Stimulated activated naive B cell treated with anti-CD40 and anti-IgM and Interleukin-4, amounts not matched to agents 10 μg/mL and 1 μg/mL and 100 μg/mL, for 72 hours (primary cell): ENCODE results near the gene PHETA1.

Experiments used
- ATAC-seq, 2 donors: fragments of 150-1000 bp; cut with Tn5 transposase; replicated peaks; 2 replicates each; pipeline ENCODE4 v1.10.0; 2021; ENCODE audit warnings: moderate library complexity in 1 of 2
- DNase-seq: peaks from one replicate; pipeline ENCODE4 v3.0.0; 2021
- H3K27ac Mint-ChIP-seq: one replicate; pipeline ENCODE4 v1.8.0; 2022; ENCODE audit warnings: mild to moderate bottlenecking, mixed read lengths
- H3K27me3 Mint-ChIP-seq, 2 donors: one replicate each; pipeline ENCODE4 v1.8.0; 2022; ENCODE audit warnings: mixed read lengths in 2 of 2
- H3K36me3 Mint-ChIP-seq, 2 donors: one replicate each; pipeline ENCODE4 v1.8.0; 2022; ENCODE audit warnings: mixed read lengths in 2 of 2, mild to moderate bottlenecking in 1 of 2
- H3K4me1 Mint-ChIP-seq, 2 donors: one replicate each; pipeline ENCODE4 v1.8.0; 2022; ENCODE audit warnings: mixed read lengths in 2 of 2, mild to moderate bottlenecking in 1 of 2
- H3K4me3 Mint-ChIP-seq, 2 donors: one replicate each; pipeline ENCODE4 v1.8.0; 2022; ENCODE audit warnings: mild to moderate bottlenecking in 2 of 2, mixed read lengths in 2 of 2, moderate library complexity in 1 of 2
- H3K9me3 Mint-ChIP-seq, 2 donors: one replicate each; pipeline ENCODE4 v1.8.0; 2022; ENCODE audit warnings: mixed read lengths in 2 of 2, mild to moderate bottlenecking in 1 of 2

Gene PHETA1

GRCh38 chr12:111369496-111370220 lies 763 bp upstream of the PHETA1 start:
- ATAC-seq (no peak), DNase-seq (no peak)
- H3K27ac Mint-ChIP-seq: no peak overlapping the region
- H3K4me3 Mint-ChIP-seq: peak overlapping the region; percentile 16 to 63
- peaks cover 3 to 13% of the 10 kb centered on the region in 2 donors for H3K36me3 Mint-ChIP-seq
- H3K4me1 Mint-ChIP-seq: peaks cover 25 to 33% of the 10 kb centered on the region in 2 donors
- no peaks in the 10 kb centered on the region for H3K9me3 Mint-ChIP-seq
- no peaks in the 10 kb centered on the region for H3K27me3 Mint-ChIP-seq

- H3K27ac Mint-ChIP-seq: no peak overlapping the region
- no peaks in the 10 kb centered on the region for H3K9me3 Mint-ChIP-seq
- ATAC-seq: peak; percentile 33 to 41
- no peak for DNase-seq
- peaks cover 30 to 33% of the 10 kb centered on the region in 2 donors for H3K4me1 Mint-ChIP-seq
- peak overlapping the region; percentile 84 to 89 for H3K4me3 Mint-ChIP-seq
- peaks cover 3 to 13% of the 10 kb centered on the region in 2 donors for H3K36me3 Mint-ChIP-seq
- H3K27me3 Mint-ChIP-seq: no peaks in the 10 kb centered on the region
Observed at GRCh38 chr12:111368291-111368787, 556 bp downstream of the PHETA1 start.

- no peak for ATAC-seq
Observed at GRCh38 chr12:111367661-111368221, 1.2 kb downstream of the PHETA1 start.

DNA sequence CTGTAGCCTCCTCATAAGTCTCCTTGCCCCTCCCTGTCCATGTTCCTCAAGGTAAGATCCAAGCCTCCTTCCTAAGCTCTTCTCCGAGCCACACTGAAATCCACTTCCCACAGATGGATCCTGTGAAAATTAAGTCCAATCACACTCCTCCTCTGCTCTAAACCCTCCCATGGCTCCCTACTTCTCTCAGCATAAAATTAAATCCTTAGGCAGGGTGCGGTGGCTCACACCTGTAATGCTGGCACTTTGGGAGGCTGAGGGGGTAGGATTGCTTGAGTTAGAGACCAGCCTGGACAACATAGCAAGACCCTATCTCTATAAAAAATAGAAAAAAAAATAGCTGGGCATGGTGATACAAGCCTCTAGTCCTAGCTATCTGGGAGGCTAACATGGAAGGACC lies 2.3 kb downstream of the PHETA1 start:
- no peak overlapping the region for H3K27ac Mint-ChIP-seq

More at GRCh38 chr12:111367661-111368221, 1.2 kb downstream of the PHETA1 start:
- H3K36me3 Mint-ChIP-seq: peaks cover 3 to 13% of the 10 kb centered on the region in 2 donors
- no peak overlapping the region for H3K27ac Mint-ChIP-seq
- no peak for DNase-seq
- H3K4me3 Mint-ChIP-seq: peak overlapping the region; percentile 84 to 89
- peaks cover 30 to 34% of the 10 kb centered on the region in 2 donors for H3K4me1 Mint-ChIP-seq
- no peaks in the 10 kb centered on the region for H3K27me3 Mint-ChIP-seq
- H3K9me3 Mint-ChIP-seq: no peaks in the 10 kb centered on the region

GRCh38 chr12:111366075-111366474 lies 2.8 kb downstream of the PHETA1 start:
- no peak for DNase-seq
- no peak for ATAC-seq
- Mint-ChIP-seq H3K36me3 (peaks cover 3 to 16% of the 10 kb centered on the region in 2 donors), H3K27me3 (no peaks in the 10 kb centered on the region), H3K9me3 (no peaks in the 10 kb centered on the region), H3K27ac (no peak overlapping the region), H3K4me1 (peaks cover 42 to 51% of the 10 kb centered on the region in 2 donors), H3K4me3 (no peak overlapping the region)

More for the DNA sequence above, 2.3 kb downstream of the PHETA1 start:
- Mint-ChIP-seq H3K9me3 (no peaks in the 10 kb centered on the region), H3K4me1 (peaks cover 38 to 46% of the 10 kb centered on the region in 2 donors), H3K27me3 (no peaks in the 10 kb centered on the region), H3K36me3 (peaks cover 3 to 16% of the 10 kb centered on the region in 2 donors), H3K4me3 (no peak overlapping the region)
- DNase-seq: no peak
- ATAC-seq: no peak

- DNase-seq: no peak
- ATAC-seq: no peak
- Mint-ChIP-seq H3K27me3 (no peaks in the 10 kb centered on the region), H3K4me1 (peaks cover 61 to 71% of the 10 kb centered on the region in 2 donors), H3K27ac (no peak overlapping the region), H3K9me3 (no peaks in the 10 kb centered on the region), H3K4me3 (no peak overlapping the region), H3K36me3 (peaks cover 3 to 16% of the 10 kb centered on the region in 2 donors)
Observed at GRCh38 chr12:111363578-111363977, 5.3 kb downstream of the PHETA1 start.

DNA sequence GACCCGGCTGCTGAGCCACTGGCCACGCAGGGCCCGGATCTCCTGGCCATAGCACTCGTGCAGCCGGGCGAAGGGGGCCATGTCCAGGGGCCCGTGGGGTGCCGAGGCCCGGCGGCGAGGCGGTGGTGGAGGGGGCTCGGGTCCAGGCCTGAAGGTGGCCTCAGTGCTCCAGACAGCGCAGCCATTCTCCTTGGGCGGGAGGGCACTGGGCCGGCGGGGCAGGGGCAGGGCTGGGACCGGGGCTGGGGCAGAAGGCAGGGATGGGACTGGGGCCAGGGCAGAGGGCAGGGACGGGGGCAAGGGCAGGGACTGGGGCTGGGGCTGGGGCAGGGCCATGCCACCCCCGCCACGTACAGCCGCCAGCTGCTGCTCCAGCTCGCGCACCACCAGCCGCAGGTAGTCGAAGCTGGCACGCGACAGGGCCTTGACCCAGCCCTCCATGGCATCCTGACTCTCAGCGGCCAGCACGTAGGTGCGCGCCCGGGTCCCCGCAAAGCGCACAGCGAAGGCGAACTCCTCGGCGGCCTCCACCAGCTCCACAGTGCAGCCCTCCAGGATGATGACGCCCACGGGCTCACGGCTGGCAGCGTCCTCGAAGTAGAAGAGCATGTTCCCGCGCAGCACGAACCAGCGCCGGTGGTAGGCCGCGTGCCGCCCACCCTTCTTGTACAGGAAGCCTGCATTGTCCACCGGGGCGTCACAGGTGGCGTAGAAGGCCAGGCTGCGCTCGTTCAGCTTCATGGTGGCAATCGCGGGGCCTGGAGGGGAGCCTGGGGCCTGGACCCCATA lies 6.0 kb downstream of the PHETA1 start:
- Mint-ChIP-seq H3K27ac (peak overlapping the region; percentile 81), H3K27me3 (no peaks in the 10 kb centered on the region), H3K36me3 (peaks cover 3 to 16% of the 10 kb centered on the region in 2 donors), H3K4me3 (no peak overlapping the region), H3K4me1 (peaks cover 60 to 68% of the 10 kb centered on the region in 2 donors), H3K9me3 (no peaks in the 10 kb centered on the region)
- ATAC-seq (no peak), DNase-seq (no peak)

GRCh38 chr12:111361717-111362576 lies 6.9 kb downstream of the PHETA1 start:
- Mint-ChIP-seq H3K4me1 (peaks cover 55 to 59% of the 10 kb centered on the region in 2 donors), H3K27me3 (no peaks in the 10 kb centered on the region), H3K36me3 (peaks cover 3 to 16% of the 10 kb centered on the region in 2 donors), H3K4me3 (peak overlapping the region in 1 of 2 donors; percentile 64), H3K27ac (peak overlapping the region; percentile 91), H3K9me3 (no peaks in the 10 kb centered on the region)
- DNase-seq (no peak), ATAC-seq (peak; percentile 28 to 34)

DNA sequence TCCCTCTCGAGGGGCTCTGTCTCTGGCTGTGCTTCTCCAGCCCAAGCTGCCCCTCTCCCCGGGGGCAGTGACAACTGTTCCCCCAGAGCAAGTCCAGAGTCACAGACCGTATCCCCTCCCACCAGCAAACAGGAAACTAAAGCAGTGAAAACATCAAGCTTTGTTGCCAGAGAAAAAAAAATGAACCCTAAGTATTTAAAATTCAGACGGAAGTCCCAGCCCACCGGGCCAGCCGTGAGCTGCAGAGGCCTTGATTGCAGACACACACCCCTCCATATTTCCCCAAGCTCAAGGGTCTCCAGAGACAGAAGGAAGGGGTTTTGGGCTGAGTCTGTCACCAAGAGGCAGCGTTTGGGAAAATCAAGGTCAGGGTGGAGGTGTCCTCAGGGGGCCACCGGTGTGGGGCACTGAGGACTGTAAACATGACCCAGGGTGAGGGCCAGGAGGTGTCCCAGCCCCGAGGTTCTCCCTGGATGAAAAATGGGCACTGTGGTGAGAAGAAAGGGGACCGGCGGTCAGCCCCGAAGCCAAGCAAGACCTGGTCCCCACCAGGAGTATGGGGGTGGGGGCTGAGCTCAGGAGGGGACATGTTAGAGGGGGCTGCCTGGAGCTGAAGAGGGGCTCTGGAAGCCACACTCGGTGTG lies 7.7 kb downstream of the PHETA1 start:
- H3K4me3 Mint-ChIP-seq: peak overlapping the region; percentile 64 to 65
- H3K27ac Mint-ChIP-seq: peak overlapping the region; percentile 91
- no peaks in the 10 kb centered on the region for H3K27me3 Mint-ChIP-seq
- H3K36me3 Mint-ChIP-seq: peaks cover 0 to 13% of the 10 kb centered on the region in 2 donors
- DNase-seq: no peak
- H3K9me3 Mint-ChIP-seq: no peaks in the 10 kb centered on the region
- peak in 1 of 2 donors; percentile 10 for ATAC-seq
- H3K4me1 Mint-ChIP-seq: peaks cover 53 to 56% of the 10 kb centered on the region in 2 donors

DNA sequence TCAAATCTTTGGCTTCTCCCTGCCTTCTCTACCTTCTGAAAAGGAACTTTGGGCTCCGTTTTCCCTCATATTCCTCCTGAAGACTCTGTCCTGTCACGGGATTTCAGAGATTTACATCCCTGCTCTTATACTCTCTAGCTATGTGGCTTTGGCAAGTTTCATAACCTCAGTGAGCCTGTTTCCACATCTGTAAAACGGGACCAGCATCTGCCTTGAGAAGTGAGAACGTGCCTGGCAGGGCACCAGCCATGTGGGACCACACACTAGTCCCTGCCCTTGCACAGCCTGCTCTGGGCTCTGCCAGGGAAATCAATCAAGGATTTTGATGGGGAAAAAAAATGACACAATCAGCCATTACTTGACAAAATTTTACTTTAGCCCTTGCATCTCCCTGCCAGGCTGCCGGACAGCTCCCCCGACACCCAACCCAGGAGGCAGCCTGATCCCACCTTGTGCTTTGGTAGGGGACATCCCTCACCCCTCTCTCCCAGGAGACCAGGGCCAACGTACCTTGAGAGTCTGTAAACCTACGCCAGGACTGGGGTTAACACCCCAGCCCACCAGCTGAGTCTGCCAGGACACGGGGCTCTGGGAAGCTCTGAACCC lies 8.5 kb downstream of the PHETA1 start:
- Mint-ChIP-seq H3K27ac (peak overlapping the region; percentile 91), H3K27me3 (no peaks in the 10 kb centered on the region), H3K9me3 (no peaks in the 10 kb centered on the region), H3K36me3 (peaks cover 0 to 8% of the 10 kb centered on the region in 2 donors), H3K4me3 (peak overlapping the region; percentile 64 to 65), H3K4me1 (peaks cover 54 to 59% of the 10 kb centered on the region in 2 donors)
- DNase-seq (no peak), ATAC-seq (no peak)

- Mint-ChIP-seq H3K4me1 (peaks cover 56 to 64% of the 10 kb centered on the region in 2 donors), H3K4me3 (peak overlapping the region in 1 of 2 donors; percentile 17), H3K36me3 (peaks cover 0 to 4% of the 10 kb centered on the region in 2 donors), H3K9me3 (no peaks in the 10 kb centered on the region), H3K27ac (peak overlapping the region; percentile 86), H3K27me3 (no peaks in the 10 kb centered on the region)
- DNase-seq (no peak), ATAC-seq (peak in 1 of 2 donors; percentile 19)
Observed at GRCh38 chr12:111359914-111360276, 9.0 kb downstream of the PHETA1 start.

DNA sequence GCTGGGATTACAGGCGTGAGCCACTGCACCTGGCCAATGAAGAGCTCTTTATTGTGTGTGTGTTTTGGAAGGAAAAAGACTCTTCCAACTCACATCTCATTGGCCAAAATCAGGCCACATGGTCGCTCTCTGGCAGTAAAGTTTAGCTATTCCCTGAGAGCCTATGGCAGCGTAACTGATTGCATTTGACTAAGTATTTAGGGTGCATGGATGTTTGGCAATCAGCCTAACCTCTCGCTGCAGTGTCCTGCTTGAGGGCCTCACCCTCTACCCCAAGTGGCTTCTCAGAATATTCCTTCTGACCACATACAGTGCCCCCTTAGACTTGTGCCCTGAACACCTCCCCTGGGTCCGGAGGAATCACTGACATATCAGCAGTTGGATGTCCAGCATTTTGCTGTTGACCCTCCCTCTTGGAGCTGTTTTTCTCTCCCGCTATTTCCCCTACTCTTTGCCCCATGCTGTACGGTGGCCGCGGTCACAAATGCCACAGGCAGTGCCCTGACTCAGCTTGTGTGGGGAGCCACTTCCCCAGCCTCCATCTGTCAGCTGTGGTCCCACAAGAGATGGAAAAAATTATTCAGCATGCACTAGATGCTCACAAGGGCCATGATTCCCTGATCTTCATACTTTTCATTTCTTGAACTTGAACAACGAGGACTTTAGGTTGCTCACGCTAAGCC lies 9.5 kb downstream of the PHETA1 start:
- DNase-seq (peak; percentile 59), ATAC-seq (peak; percentile 62 to 74)
- Mint-ChIP-seq H3K4me1 (peaks cover 60 to 69% of the 10 kb centered on the region in 2 donors), H3K27ac (peak overlapping the region; percentile 86), H3K27me3 (no peaks in the 10 kb centered on the region), H3K9me3 (no peaks in the 10 kb centered on the region), H3K4me3 (peak overlapping the region in 1 of 2 donors; percentile 17), H3K36me3 (peaks cover 0 to 4% of the 10 kb centered on the region in 2 donors)
